GM12872 (cell line): Measurements from ENCODE around the gene ERICH2.

Experiments used
- TF ChIP-seq, protein P1 (sequence below): IDR thresholded peaks from 3 replicates; pipeline ENCODE4 v1.5.1; 2011; ENCODE audit warnings: low read depth, mild to moderate bottlenecking, low read length, moderate library complexity; ENCODE audit not compliant: insufficient read depth

Gene ERICH2, protein sequence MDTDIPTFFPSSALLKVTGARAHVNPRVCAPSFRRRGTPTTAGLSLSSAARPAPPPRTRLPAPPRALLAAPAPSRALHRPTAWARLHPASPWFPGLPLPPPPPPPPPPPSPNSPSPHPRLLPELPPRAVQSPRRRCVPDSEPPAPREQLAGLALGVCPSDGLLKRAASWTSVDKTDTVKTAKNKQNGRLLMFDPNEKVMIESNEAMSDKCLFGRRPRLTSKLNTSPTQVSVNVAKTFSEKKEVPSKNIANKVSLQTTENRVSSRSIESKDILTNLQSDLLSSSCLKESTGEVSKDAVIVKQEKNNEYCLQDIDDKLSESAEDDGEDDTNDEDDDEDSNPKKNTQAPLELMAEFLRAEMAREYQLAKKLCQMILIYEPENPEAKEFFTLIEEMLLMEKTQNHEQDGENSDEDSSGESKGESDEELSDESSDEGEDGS

DNA sequence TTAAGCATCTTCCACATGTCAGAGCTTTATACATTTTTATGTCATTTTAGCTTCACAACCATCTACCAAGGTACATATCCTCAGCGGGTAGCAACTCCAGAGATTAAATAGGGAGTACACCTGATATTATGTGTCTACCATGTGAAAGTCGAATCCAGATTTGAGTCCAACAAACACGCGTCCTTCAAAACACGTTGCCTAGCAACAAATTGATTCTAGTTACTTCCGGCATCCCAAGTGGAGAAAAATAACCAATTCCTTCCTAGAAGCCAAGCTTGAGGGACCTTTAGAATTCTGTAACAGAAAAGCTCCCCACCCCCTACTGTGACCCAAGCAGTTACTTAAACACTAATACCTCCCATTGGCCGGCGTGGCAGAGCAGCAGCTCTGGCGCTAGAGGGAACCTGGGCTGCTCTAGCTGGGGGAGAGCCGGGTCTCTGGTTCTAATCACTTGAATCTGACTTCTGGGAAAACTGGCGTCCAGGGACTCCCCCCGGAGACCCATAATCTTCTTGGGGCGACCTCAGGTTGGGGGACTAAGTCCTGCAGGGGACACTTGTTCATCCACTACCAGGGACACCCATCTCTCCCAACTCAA, at the start of gene ERICH2:
ERICH2 (plus strand) TSS at position 371 of the 598 bp plus-strand sequence. CDS start 304 bp downstream, outside the sequence.
- TF ChIP-seq, protein P1, sequence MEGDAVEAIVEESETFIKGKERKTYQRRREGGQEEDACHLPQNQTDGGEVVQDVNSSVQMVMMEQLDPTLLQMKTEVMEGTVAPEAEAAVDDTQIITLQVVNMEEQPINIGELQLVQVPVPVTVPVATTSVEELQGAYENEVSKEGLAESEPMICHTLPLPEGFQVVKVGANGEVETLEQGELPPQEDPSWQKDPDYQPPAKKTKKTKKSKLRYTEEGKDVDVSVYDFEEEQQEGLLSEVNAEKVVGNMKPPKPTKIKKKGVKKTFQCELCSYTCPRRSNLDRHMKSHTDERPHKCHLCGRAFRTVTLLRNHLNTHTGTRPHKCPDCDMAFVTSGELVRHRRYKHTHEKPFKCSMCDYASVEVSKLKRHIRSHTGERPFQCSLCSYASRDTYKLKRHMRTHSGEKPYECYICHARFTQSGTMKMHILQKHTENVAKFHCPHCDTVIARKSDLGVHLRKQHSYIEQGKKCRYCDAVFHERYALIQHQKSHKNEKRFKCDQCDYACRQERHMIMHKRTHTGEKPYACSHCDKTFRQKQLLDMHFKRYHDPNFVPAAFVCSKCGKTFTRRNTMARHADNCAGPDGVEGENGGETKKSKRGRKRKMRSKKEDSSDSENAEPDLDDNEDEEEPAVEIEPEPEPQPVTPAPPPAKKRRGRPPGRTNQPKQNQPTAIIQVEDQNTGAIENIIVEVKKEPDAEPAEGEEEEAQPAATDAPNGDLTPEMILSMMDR: peak; percentile 34; the same call in 1 of the 3 replicates

DNA sequence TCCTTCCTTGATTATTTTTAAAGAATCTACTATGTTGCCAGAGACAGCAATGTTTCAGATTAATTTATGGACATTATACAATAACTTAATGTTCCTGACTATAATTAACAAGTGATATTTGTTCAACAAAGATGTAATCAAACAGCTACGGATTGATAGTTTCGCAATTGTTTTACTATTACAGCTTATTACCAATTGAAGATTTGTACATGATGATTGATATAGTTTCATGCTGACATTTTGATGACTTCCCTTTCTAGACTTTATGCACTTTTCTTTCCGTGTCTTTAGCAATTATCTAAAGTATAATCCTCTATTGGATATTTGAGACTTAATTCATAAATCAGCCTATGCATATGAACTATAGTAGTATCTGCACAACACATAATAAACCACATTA, 48.5 kb upstream of the ERICH2 start:
- TF ChIP-seq, protein P1: no peak

DNA sequence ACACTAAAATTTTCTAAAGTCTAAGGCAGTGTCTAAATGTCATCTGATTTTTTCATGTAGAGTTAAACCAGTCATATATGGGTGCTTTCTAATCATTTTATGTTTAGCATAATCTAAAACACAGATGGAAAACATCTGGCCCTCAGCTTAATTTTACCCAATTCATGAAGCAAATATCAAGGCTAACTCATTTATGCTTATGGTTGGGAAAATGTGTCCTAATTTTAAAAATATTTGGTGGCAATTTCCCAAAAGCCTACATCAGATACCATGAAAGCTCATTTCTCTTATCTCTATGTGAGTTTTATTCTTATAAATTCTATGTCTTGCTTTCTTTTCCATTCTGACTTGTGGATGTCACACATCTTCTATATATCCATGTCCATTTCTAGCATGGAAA, 47.9 kb upstream of the ERICH2 start:
- TF ChIP-seq, protein P1: no peak

DNA sequence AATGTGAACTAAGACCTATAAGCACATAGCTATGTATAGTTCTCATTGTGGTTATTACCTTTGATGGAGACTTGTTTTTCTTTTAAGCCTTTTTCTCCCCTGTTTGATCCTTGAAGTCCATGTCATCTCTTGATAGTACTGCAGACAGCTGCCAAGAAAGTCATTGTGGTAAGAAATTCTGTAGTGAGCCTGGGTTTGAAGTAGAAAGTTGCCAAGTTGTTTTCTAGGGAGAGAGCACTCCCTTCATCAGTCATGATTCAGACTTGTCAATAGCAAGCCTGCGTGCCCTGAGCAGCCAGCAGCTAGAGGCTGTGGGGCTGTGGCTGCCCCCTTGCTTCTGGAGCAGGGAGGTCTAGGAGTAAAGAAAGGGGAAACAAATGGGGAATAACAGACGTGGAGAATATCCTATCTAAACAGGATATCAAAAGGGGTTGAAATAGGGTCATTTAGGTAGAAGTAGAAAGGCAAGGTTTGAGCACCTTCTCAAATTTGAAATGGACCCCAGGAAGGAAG, 46.7 kb upstream of the ERICH2 start:
- TF ChIP-seq, protein P1: no peak

DNA sequence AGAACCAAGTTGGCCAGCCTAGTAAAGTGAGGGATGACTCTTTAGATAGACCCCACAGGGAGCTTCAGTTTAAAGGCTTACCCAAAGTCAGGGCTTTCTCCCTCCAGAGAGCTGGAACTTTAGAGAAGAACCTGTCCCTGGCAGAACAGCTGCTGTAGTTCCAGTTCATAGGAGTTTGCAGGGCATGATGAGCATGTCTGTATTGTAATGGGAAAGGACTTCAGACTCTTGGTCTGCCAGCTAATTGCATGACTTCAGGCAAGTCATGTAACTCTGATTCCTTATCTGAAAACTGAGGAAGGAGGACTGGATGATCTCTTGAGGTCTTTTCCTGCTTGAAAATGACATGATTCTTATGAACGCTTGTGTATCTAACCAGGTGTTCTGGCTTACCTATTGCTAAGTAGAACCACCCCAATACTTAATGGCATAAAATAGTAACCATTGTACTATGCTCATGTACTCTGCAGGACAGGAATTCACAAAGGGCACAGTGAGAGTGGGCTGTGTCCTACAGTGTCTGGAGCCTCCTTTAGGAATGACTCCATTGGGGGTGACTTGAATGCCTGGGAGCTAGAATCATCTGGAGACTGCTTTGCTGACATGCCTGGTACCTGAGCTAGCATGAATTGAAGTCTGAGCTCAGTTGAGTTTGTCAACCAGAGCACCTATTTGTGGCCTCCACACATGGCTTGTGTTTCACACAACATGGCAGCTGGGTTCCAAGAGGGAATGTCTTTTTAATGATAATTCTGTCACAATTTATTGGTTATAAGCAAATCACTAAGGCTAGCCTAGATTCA, 36.2 kb upstream of the ERICH2 start:
- TF ChIP-seq, protein P1: no peak

DNA sequence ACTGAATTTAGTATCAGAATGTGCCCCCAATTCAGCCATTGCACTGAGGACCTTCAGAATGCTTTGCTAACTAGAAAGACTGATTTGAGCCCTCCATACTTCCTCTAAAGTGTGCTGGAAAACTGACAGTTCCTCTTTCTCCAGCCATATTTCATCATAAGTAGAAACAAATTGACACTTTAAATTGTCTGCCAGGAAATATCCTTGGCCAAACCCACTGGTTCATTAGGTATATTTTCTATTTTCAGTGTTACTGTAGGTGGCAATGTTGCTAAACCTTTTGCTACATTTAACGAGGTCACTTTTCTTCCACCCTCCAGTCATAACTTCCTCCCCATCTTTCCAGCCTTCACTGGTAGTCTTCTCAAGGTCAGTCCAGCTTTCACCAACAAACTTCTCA, 33.5 kb upstream of the ERICH2 start:
- TF ChIP-seq, protein P1: no peak

DNA sequence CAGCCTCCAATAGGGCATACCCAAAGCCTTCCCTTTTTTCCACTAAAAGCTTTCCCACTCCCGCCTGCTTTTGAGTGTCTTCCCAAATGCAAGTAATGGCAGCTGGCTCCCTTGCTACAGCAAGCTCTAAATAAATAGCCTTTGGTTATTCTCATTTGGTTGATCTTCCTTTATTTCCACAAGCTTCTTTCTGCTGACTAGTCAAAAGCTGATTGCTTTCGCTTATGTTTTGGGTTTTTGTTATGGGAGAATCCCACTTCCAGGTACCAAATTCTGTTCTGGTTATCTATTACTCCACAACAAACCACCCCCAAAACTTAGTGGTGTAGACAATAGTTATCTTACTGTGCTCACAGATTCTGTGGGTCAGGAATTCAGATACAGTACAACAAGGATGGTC, 32.8 kb upstream of the ERICH2 start:
- TF ChIP-seq, protein P1: no peak
